Smooth muscle cell (in vitro differentiated cells): ENCODE data around the gene C1orf87. TPM values are rescaled to one million over a fixed set of nuclear protein-coding genes. Genes with fewer than 3 reads are reported as not detected.

Experiments
- DNase-seq: peaks from one replicate; lab custom pipeline; 2025; ENCODE audit not compliant: unreplicated experiment; lab: John Stamatoyannopoulos, UW
- H2AFZ ChIP-seq: fragments of 200-600 bp; sonication (generic); 2 replicates; pipeline ENCODE4 v1.6.0; 2016; ENCODE audit warnings: antibody characterized with exemption, low read depth, mild to moderate bottlenecking
- H3F3A ChIP-seq: fragments of 200-600 bp; sonication (generic); 2 replicates; pipeline ENCODE4 v1.6.0; 2017; ENCODE audit warnings: antibody characterized with exemption, low read depth
- H3K27ac ChIP-seq: fragments of 200-600 bp; sonication (generic); 2 replicates; pipeline ENCODE4 v1.5.1; 2016; ENCODE audit warnings: low read depth, mild to moderate bottlenecking
- H3K27me3 ChIP-seq: fragments of 200-600 bp; sonication (generic); 2 replicates; pipeline ENCODE4 v1.6.1; 2016; ENCODE audit warnings: low read depth, mild to moderate bottlenecking
- H3K36me3 ChIP-seq: fragments of 200-600 bp; sonication (generic); 2 replicates; pipeline ENCODE4 v1.5.1; 2016; ENCODE audit warnings: low read depth
- H3K4me1 ChIP-seq: fragments of 200-600 bp; sonication (generic); 2 replicates; pipeline ENCODE4 v1.5.1; 2016; ENCODE audit warnings: low read depth
- H3K4me2 ChIP-seq: fragments of 200-600 bp; sonication (generic); 2 replicates; pipeline ENCODE4 v1.6.0; 2016; ENCODE audit warnings: mild to moderate bottlenecking
- H3K4me3 ChIP-seq: fragments of 200-600 bp; sonication (generic); 2 replicates; pipeline ENCODE4 v1.5.1; 2016; ENCODE audit warnings: mild to moderate bottlenecking
- H3K79me2 ChIP-seq: fragments of 200-600 bp; sonication (generic); 2 replicates; pipeline ENCODE4 v1.6.0; 2016; ENCODE audit warnings: low read depth, mild to moderate bottlenecking
- H3K9ac ChIP-seq: fragments of 200-600 bp; sonication (generic); 2 replicates; pipeline ENCODE4 v1.6.0; 2016; ENCODE audit warnings: low read depth
- H3K9me3 ChIP-seq: fragments of 200-600 bp; sonication (generic); replicated peaks from 2 replicates; pipeline ENCODE4 v1.5.1; 2016; ENCODE audit warnings: low read depth
- H4K20me1 ChIP-seq: fragments of 200-600 bp; sonication (generic); 2 replicates; pipeline ENCODE4 v1.6.0; 2016; ENCODE audit warnings: low read depth
- CTCF ChIP-seq: fragments of 200-600 bp; sonication (generic); IDR thresholded peaks from 2 replicates; pipeline ENCODE4 v1.5.1; 2017; ENCODE audit warnings: borderline replicate concordance, mild to moderate bottlenecking, antibody characterized with exemption; ENCODE audit not compliant: insufficient read depth, poor library complexity, severe bottlenecking
- WGBS: methylation state at CpG from one replicate; pipeline ENCODE4 v1.1.7; 2016; ENCODE audit warnings: low lambda C conversion rate; 5-methylcytosine and 5-hydroxymethylcytosine counted together
- polyA plus RNA-seq: library from polyadenylated mRNA; unstranded; fragments of >200 nt; fragmentation: Nextera tagmentation; extraction: Ambion mirVana; gene quantifications from 2 replicates; pipeline ENCODE4 v1.2.1, GENCODE V29; 2016
- small RNA-seq: library from RNA; depleted of rRNA; stranded (forward); fragments of <200 nt; gene quantifications from one replicate; pipeline ENCODE3, GENCODE V24; 2014
- total RNA-seq: library from RNA; depleted of rRNA; stranded (reverse); fragments of >200 nt; gene quantifications from 2 replicates; pipeline ENCODE4 v1.2.3, GENCODE V29; 2014

C1orf87 gene
- total and polyA plus RNA-seq, 2 experiments from 2014 or later = not detected

- Histone ChIP-seq H3K27me3 (no peaks in the 10 kb centered on the region), H3K4me1 (no peaks in the 10 kb centered on the region), H3K4me2 (peak overlapping the region; percentile 71), H3K4me3 (no peak overlapping the region), H4K20me1 (no peaks in the 10 kb centered on the region), H3K9me3 (no peaks in the 10 kb centered on the region), H2AFZ (peak overlapping the region; percentile 19), H3F3A (no peaks in the 10 kb centered on the region), H3K9ac (no peak overlapping the region), H3K36me3 (no peaks in the 10 kb centered on the region), H3K27ac (no peak overlapping the region), H3K79me2 (no peaks in the 10 kb centered on the region)
- DNase-seq = no peak
- WGBS = 4% methylated on average over 6 of the region's 6 CpGs
- TF ChIP-seq CTCF = peak; percentile 92
Measured at GRCh38 chr1:59947047-59947938, 126.3 kb downstream of the C1orf87 start.

- 56% methylated on average over 1 of the region's 1 CpG for WGBS
Measured at GRCh38 chr1:59945790-59946189, 127.8 kb downstream of the C1orf87 start.

More at GRCh38 chr1:59945790-59946189, 127.8 kb downstream of the C1orf87 start:
- no peaks in the 10 kb centered on the region for H3K9me3 ChIP-seq
- H4K20me1 ChIP-seq = no peaks in the 10 kb centered on the region
- H3K4me3 ChIP-seq = no peak overlapping the region
- no peak overlapping the region for H3K4me2 ChIP-seq
- H3K27me3 ChIP-seq = no peaks in the 10 kb centered on the region
- H3K79me2 ChIP-seq = no peaks in the 10 kb centered on the region
- H3K9ac ChIP-seq = no peak overlapping the region
- no peak overlapping the region for H3K27ac ChIP-seq
- H3F3A ChIP-seq = no peaks in the 10 kb centered on the region
- H3K4me1 ChIP-seq = no peaks in the 10 kb centered on the region
- no peak for DNase-seq
- TF ChIP-seq CTCF = no peak
- H3K36me3 ChIP-seq = no peaks in the 10 kb centered on the region
- no peak overlapping the region for H2AFZ ChIP-seq

Small RNA genes lying within 50 kb of the gene (small RNA-seq; reads per million reads assigned to genes)
- gene RN7SL475P = not detected

Other genes with a start within 250 kb of the C1orf87 start
- gene CYP2J2, start 147.0 kb downstream of the C1orf87 start, total RNA-seq = 2.2 and 2.5 TPM in 2 replicates
- gene CYP2J2, start 147.0 kb downstream of the C1orf87 start, polyA plus RNA-seq = 1.7 and 2.4 TPM in 2 replicates